B cell (primary cell): ENCODE measurements around the gene FAM131C.

Experiments
- EZH2 ChIP-seq: IDR thresholded peaks from 2 replicates; pipeline ENCODE4 v1.6.1; 2012; ENCODE audit warnings: borderline replicate concordance, low read depth, mild to moderate bottlenecking, moderate library complexity, low read length; ENCODE audit not compliant: insufficient read depth, poor library complexity, severe bottlenecking
- TF ChIP-seq, protein P1 (sequence below): fragments of 200-600 bp; IDR thresholded peaks from one replicate; pipeline ENCODE4 v1.8.0; 2022; ENCODE audit warnings: antibody characterized with exemption, mild to moderate bottlenecking

DNA sequence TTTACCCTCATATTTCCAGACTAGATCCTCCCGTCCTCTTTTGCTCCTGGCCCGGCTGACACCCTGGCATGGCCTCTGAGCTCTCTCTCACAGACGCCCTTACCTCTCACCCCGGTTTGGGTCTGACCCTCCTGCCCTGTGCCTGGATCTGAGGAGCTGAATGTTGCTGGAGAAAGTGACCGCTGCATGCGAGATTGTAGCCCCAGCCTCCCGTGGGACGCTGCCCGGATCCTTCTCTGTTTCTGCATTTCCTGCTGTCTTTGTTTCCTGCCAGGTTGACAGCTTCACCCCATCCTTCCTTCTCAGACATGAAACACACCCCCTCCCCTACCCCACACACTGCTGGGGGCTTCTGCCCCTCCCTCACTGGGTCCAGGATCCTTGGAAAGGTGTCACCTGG, 9.5 kb downstream of the FAM131C start:
- TF ChIP-seq, protein P1, sequence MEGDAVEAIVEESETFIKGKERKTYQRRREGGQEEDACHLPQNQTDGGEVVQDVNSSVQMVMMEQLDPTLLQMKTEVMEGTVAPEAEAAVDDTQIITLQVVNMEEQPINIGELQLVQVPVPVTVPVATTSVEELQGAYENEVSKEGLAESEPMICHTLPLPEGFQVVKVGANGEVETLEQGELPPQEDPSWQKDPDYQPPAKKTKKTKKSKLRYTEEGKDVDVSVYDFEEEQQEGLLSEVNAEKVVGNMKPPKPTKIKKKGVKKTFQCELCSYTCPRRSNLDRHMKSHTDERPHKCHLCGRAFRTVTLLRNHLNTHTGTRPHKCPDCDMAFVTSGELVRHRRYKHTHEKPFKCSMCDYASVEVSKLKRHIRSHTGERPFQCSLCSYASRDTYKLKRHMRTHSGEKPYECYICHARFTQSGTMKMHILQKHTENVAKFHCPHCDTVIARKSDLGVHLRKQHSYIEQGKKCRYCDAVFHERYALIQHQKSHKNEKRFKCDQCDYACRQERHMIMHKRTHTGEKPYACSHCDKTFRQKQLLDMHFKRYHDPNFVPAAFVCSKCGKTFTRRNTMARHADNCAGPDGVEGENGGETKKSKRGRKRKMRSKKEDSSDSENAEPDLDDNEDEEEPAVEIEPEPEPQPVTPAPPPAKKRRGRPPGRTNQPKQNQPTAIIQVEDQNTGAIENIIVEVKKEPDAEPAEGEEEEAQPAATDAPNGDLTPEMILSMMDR, result no peak
- no peak for TF ChIP-seq EZH2
